Stimulated activated CD4-positive, alpha-beta T cell treated with anti-CD3 and anti-CD28 coated beads, Interleukin-1b, Interleukin-23, amount 100 ng/mL, for 1 hour (primary cell): ENCODE measurements around the gene HNRNPF.
"Not testable (repeated sequence)": the region's sequence is repeated elsewhere in the genome, so short reads cannot be mapped to it uniquely, and the experiment has no call there.

Source experiments
- DNase-seq, 2 donors: peaks; one replicate each; pipeline ENCODE4 v3.0.0-alpha.2; 2020; ENCODE audit warnings: low read depth in 2 of 2

HNRNPF gene

GRCh38 chr10:43408710-43409384 lies at the start of gene HNRNPF:
Gene HNRNPF, minus strand, starts transcription at chr10:43409186. Its CDS starts 21,302 bp downstream, at chr10:43387884.
- peak; percentile 84 to 91 for DNase-seq

- no peak for DNase-seq
These were observed 49.2 kb upstream of the HNRNPF start for GRCh38 chr10:43458227-43458626.

GRCh38 chr10:43456561-43456960 lies 47.6 kb upstream of the HNRNPF start:
- not testable (repeated sequence) for DNase-seq

- not testable (repeated sequence) for DNase-seq
These were observed 45.0 kb upstream of the HNRNPF start for GRCh38 chr10:43454025-43454424.

- DNase-seq, result no peak
These were observed 44.4 kb upstream of the HNRNPF start for GRCh38 chr10:43453266-43453831.

GRCh38 chr10:43452356-43452914 lies 43.4 kb upstream of the HNRNPF start:
- no peak for DNase-seq

GRCh38 chr10:43448742-43449141 lies 39.8 kb upstream of the HNRNPF start:
- DNase-seq, result no peak

GRCh38 chr10:43446219-43447017 lies 37.4 kb upstream of the HNRNPF start:
- DNase-seq, result not testable (repeated sequence)

- DNase-seq, result no peak
These were observed 36.0 kb upstream of the HNRNPF start for GRCh38 chr10:43444897-43445466.

GRCh38 chr10:43444323-43444722 lies 35.3 kb upstream of the HNRNPF start:
- DNase-seq, result no peak

- DNase-seq, result no peak
These were observed 31.6 kb upstream of the HNRNPF start for GRCh38 chr10:43440463-43441134.

GRCh38 chr10:43437141-43437870 lies 28.3 kb upstream of the HNRNPF start:
- DNase-seq, result no peak

GRCh38 chr10:43436291-43437140 lies 27.5 kb upstream of the HNRNPF start, which contains the start of gene ZNF487:
Gene ZNF487, plus strand, starts transcription at chr10:43437111. Its CDS starts 38,703 bp downstream, at chr10:43475814.
- DNase-seq, result peak; percentile 61 to 62

- no peak for DNase-seq
These were observed 22.1 kb upstream of the HNRNPF start for GRCh38 chr10:43430926-43431663.

- peak in 1 of 2 donors; percentile 23 for DNase-seq
These were observed 18.3 kb upstream of the HNRNPF start for GRCh38 chr10:43427166-43427825.

GRCh38 chr10:43426476-43426875 lies 17.5 kb upstream of the HNRNPF start:
- not testable (repeated sequence) for DNase-seq

- DNase-seq, result no peak
These were observed 15.4 kb upstream of the HNRNPF start for GRCh38 chr10:43424416-43424815.

- not testable (repeated sequence) for DNase-seq
These were observed 13.0 kb upstream of the HNRNPF start for GRCh38 chr10:43421944-43422343.
